AML-193 (cell line): ENCODE results near the gene NRROS.
"Not testable (repeated sequence)": the region's sequence is repeated elsewhere in the genome, so short reads cannot be mapped to it uniquely, and the experiment has no call there.

Source experiments
- DNase-seq, 2 experiments: peaks; one replicate each; lab custom pipeline; 2025; lab: John Stamatoyannopoulos, UW

The NRROS gene

GRCh38 chr3:196639483-196640296 is at the start of gene NRROS:
Gene NRROS (plus strand): TSS chr3:196639694. CDS start chr3:196654540, 14,846 bp downstream.
- DNase-seq = peak; percentile 94

- no peak for DNase-seq
Measured at GRCh38 chr3:196590279-196590678, 49.2 kb upstream of the NRROS start.

GRCh38 chr3:196596355-196596754 is 43.1 kb upstream of the NRROS start:
- DNase-seq = no peak

- DNase-seq = not testable (repeated sequence)
Measured at GRCh38 chr3:196597971-196598733, 41.3 kb upstream of the NRROS start.

GRCh38 chr3:196599734-196600128 is 39.8 kb upstream of the NRROS start:
- DNase-seq = no peak

- no peak for DNase-seq
Measured at GRCh38 chr3:196600359-196600758, 39.1 kb upstream of the NRROS start.

- no peak for DNase-seq
Measured at GRCh38 chr3:196602673-196603072, 36.8 kb upstream of the NRROS start.

- no peak for DNase-seq
Measured at GRCh38 chr3:196603683-196604082, 35.8 kb upstream of the NRROS start.

- no peak for DNase-seq
Measured at GRCh38 chr3:196604548-196604947, 34.9 kb upstream of the NRROS start.

- no peak for DNase-seq
Measured at GRCh38 chr3:196608693-196609092, 30.8 kb upstream of the NRROS start.

GRCh38 chr3:196609343-196609775 is 30.1 kb upstream of the NRROS start:
- peak; percentile 97 to 99 for DNase-seq

GRCh38 chr3:196609805-196610515 is 29.5 kb upstream of the NRROS start:
- DNase-seq = no peak

GRCh38 chr3:196611761-196612483 is 27.6 kb upstream of the NRROS start:
- DNase-seq = peak; percentile 49 to 53

GRCh38 chr3:196615234-196615633 is 24.3 kb upstream of the NRROS start:
- not testable (repeated sequence) for DNase-seq

GRCh38 chr3:196617256-196617655 is 22.2 kb upstream of the NRROS start:
- peak; percentile 45 to 69 for DNase-seq

GRCh38 chr3:196619223-196619622 is 20.3 kb upstream of the NRROS start:
- DNase-seq = no peak

- not testable (repeated sequence) for DNase-seq
Measured at GRCh38 chr3:196619627-196620026, 19.9 kb upstream of the NRROS start.

- DNase-seq = peak; percentile 93
Measured at GRCh38 chr3:196620161-196620604, 19.3 kb upstream of the NRROS start.

GRCh38 chr3:196620684-196621083 is 18.8 kb upstream of the NRROS start:
- DNase-seq = no peak

GRCh38 chr3:196621611-196622010 is 17.9 kb upstream of the NRROS start:
- DNase-seq = no peak

- DNase-seq = peak; percentile 91 to 95
Measured at GRCh38 chr3:196624067-196624790, 15.3 kb upstream of the NRROS start.
